ENCODE results near the gene NDUFC2.

Gene NDUFC2

DNA sequence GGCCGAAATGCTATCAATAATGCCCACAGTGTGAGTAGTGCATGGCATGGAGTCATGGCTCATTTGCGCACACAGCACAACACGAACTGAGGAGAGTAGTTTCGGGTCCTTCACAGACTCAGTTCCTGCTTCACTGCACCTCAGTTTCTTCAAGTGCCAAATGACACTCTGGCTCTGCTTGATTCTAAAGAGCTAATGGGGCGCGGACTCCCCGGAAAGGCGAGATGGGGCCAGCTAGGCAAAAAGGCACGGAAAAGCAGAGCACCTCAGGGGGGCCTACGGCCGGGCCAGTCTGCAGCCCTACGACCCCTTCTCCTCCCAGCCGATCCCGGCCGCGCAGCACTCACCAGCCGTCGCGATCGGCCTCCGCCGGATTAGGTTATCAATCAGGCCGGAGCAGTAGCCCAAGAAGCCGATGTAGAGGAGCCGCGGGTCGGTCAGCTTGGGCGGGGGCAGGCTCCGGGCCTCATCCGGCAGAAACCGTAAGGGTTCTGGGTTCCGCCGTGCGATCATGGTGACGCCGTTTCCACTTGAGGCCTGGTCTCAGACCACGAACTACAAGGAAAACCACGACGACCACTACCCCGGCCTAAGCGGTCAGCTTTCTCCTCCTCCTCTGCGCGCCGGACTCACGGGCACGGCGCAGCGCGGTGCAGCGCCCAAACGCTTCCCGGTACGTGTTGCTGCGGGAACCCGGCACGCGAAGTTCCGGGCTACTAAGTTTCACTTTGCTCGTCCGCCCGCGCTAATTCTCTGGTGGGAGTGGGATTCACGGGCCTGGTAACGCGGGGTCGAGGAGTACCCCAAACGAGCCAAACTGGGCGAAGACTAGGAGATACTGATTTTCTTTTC lies at the start of gene NDUFC2:
Gene NDUFC2 (minus strand): TSS at position 631 of the 852 bp plus-strand sequence. CDS start 118 bp downstream, at position 513.
- Mint-ChIP-seq H3K4me1 (peaks cover 23 to 44% of the 10 kb centered on the region in 2 donors), H3K9me3 (no peaks in the 10 kb centered on the region), H3K36me3 (peaks cover 10 to 14% of the 10 kb centered on the region in 2 donors), H3K27ac (peak within 1 kb of the TSS; percentile 90), H3K27me3 (no peaks in the 10 kb centered on the region), H3K4me3 (peak within 1 kb of the TSS; percentile 90 to 91)
- ATAC-seq (replicated peaks) (peak; percentile 87 to 88), DNase-seq (peak; percentile 67)

DNA sequence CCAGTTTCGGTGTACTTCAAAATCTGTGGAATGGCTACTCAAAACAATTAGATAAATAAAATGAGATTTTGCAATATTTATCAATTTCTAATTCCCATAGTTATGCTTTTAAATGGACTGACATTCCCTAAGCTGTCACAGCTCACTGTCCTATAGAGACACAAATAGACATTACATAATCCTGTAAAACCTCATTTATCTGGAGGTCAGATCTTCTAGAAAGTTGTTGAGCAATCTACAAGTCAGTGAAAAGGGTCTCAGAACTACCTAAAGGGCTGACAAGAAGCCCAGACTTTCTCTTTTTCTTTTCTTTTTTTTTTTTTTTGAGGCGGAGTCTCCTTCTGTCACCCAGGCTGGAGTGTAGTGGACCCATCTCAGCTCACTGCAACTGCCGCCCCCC lies 47.7 kb upstream of the NDUFC2 start:
- Mint-ChIP-seq H3K9me3 (no peaks in the 10 kb centered on the region), H3K4me1 (peaks cover 5 to 8% of the 10 kb centered on the region in 2 donors), H3K4me3 (no peak overlapping the region), H3K36me3 (peaks cover 9 to 26% of the 10 kb centered on the region in 2 donors), H3K27me3 (no peaks in the 10 kb centered on the region), H3K27ac (no peak overlapping the region)
- no peak for ATAC-seq (replicated peaks)
- no peak for DNase-seq

- DNase-seq: no peak
- Mint-ChIP-seq H3K36me3 (peaks cover 33 to 48% of the 10 kb centered on the region in 2 donors), H3K27me3 (no peaks in the 10 kb centered on the region), H3K27ac (peak overlapping the region; percentile 49), H3K4me1 (peaks cover 8 to 22% of the 10 kb centered on the region in 2 donors), H3K9me3 (no peaks in the 10 kb centered on the region), H3K4me3 (peak overlapping the region; percentile 12 to 37)
- ATAC-seq (replicated peaks): peak; percentile 95 to 97
Observed at GRCh38 chr11:78112582-78113275, 33.1 kb upstream of the NDUFC2 start.

GRCh38 chr11:78111298-78111697 lies 31.6 kb upstream of the NDUFC2 start:
- Mint-ChIP-seq H3K36me3 (peaks cover 30 to 44% of the 10 kb centered on the region in 2 donors), H3K4me3 (no peak overlapping the region), H3K4me1 (peaks cover 8 to 22% of the 10 kb centered on the region in 2 donors), H3K9me3 (no peaks in the 10 kb centered on the region), H3K27me3 (no peaks in the 10 kb centered on the region), H3K27ac (no peak overlapping the region)
- no peak for ATAC-seq (replicated peaks)
- DNase-seq: no peak

DNA sequence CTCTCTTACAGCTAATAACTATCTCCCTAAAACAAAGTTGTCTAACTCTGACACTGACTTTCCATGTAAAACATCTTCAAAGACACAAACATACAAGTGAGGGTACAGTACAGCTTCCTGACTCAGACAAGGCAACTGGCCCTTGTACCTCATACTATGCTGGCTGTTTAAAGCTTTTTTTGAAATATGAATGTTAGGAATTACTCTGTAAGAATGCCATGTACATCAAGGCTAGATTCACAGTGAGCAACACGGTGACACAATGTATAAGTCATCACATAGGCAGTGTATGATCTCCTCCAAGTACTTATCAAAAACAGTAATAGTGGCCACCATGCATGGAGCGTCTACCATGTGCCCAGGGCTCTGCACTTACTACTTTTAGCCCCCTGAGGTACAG lies 31.2 kb upstream of the NDUFC2 start:
- H3K9me3 Mint-ChIP-seq: no peaks in the 10 kb centered on the region
- H3K4me3 Mint-ChIP-seq: no peak overlapping the region
- H3K27me3 Mint-ChIP-seq: no peaks in the 10 kb centered on the region
- H3K36me3 Mint-ChIP-seq: peaks cover 33 to 46% of the 10 kb centered on the region in 2 donors
- ATAC-seq (replicated peaks) (no peak), DNase-seq (no peak)
- no peak overlapping the region for H3K27ac Mint-ChIP-seq
- H3K4me1 Mint-ChIP-seq: peaks cover 8 to 22% of the 10 kb centered on the region in 2 donors

- H3K9me3 Mint-ChIP-seq: no peaks in the 10 kb centered on the region
- no peaks in the 10 kb centered on the region for H3K27me3 Mint-ChIP-seq
- no peak overlapping the region for H3K4me3 Mint-ChIP-seq
- DNase-seq: no peak
- H3K4me1 Mint-ChIP-seq: peaks cover 8 to 22% of the 10 kb centered on the region in 2 donors
- H3K36me3 Mint-ChIP-seq: peaks cover 33 to 46% of the 10 kb centered on the region in 2 donors
- no peak overlapping the region for H3K27ac Mint-ChIP-seq
- ATAC-seq (replicated peaks): no peak
Observed at GRCh38 chr11:78110351-78110750, 30.7 kb upstream of the NDUFC2 start.

DNA sequence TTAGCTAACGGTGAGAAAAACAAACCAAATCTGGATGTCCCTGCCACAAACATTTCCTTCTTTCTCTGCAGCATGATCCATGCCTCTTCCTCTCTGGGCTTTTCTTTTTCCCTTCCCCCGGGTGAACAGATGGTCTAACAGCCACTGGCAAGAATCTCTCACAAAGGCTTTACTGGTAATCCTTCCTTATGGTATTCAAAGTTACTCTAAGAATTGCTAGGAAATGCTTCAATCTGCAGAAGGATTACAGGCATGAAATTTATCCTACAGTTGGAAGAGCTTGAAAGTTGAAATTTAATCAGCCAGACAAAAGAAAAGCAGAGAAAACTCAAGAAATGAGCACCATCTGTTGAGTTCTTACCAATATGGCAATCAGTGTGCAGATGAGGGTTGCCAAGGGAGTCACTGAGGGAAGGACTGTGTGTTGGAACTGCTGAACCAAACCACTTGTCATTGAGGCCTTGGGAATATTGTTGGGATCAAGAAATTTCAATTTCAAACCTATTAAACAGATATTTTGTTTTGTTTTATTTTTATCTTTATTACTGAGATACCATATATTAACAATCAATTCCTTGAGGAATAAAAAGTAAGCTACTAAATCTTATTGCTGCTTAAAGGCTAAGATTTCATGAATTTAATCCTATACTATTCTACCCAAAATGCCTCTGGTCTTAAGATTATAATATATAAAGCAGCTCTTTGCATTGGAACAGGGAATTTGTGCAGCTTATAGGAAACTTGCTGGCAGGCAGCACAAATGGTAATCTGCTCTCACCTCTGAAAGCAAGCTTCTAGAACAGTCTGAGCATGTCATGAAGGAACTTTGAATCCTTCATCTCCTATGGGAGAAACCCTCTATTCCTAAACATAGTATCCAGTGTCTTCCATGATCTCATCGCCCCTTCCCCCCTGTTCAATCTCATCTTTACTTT lies 29.7 kb upstream of the NDUFC2 start:
- ATAC-seq (replicated peaks): no peak
- H3K9me3 Mint-ChIP-seq: no peaks in the 10 kb centered on the region
- H3K4me1 Mint-ChIP-seq: peaks cover 8 to 22% of the 10 kb centered on the region in 2 donors
- no peaks in the 10 kb centered on the region for H3K27me3 Mint-ChIP-seq
- H3K27ac Mint-ChIP-seq: no peak overlapping the region
- peaks cover 33 to 45% of the 10 kb centered on the region in 2 donors for H3K36me3 Mint-ChIP-seq
- H3K4me3 Mint-ChIP-seq: no peak overlapping the region
- no peak for DNase-seq

DNA sequence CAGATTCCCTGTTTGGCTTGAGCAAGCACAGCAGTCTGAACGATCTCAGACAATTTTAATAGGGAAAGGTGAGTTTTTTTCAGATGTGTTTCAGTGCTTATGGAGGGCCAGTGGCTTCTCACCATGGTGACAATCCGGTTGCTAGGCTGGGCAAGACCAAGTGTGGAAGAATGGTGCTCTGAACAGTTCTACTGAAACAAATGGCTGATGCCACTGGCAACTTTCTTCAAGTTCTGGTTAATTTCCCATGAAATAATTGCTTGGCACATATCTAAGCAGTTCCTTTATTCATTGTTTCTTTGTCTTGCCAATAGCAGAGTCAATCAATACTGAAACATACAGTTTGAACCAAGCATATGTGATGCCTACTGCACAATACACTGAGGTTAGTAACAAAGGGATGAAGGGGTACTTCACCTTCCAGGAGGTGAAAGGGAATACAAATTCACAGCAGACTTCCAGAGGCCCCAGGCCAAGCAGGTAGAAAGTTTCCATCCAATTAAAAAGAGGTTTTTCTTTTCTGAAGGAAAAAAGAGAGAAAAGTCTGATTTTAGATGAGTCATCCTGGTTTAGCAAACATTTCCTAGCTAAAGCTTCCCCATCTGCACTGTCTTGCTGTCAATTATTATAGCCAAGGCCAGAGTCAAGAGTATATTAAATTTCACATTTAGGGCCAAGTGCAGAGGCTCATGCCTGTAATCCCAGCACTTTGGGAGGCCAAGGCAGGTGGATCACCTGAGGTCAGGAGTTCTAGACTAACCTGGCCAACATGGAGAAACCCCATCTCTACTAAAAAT lies 21.2 kb upstream of the NDUFC2 start:
- DNase-seq: no peak

GRCh38 chr11:78100261-78100660 lies 20.6 kb upstream of the NDUFC2 start:
- Mint-ChIP-seq H3K4me3 (no peak overlapping the region), H3K4me1 (no peaks in the 10 kb centered on the region), H3K27me3 (no peaks in the 10 kb centered on the region), H3K27ac (no peak overlapping the region), H3K36me3 (peaks cover 25 to 43% of the 10 kb centered on the region in 2 donors), H3K9me3 (no peaks in the 10 kb centered on the region)
- no peak for ATAC-seq (replicated peaks)
- no peak for DNase-seq

More for the DNA sequence above, 21.2 kb upstream of the NDUFC2 start:
- ATAC-seq (replicated peaks): no peak
- Mint-ChIP-seq H3K4me3 (no peak overlapping the region), H3K4me1 (no peaks in the 10 kb centered on the region), H3K27me3 (no peaks in the 10 kb centered on the region), H3K36me3 (peaks cover 25 to 38% of the 10 kb centered on the region in 2 donors), H3K27ac (no peak overlapping the region), H3K9me3 (no peaks in the 10 kb centered on the region)

DNA sequence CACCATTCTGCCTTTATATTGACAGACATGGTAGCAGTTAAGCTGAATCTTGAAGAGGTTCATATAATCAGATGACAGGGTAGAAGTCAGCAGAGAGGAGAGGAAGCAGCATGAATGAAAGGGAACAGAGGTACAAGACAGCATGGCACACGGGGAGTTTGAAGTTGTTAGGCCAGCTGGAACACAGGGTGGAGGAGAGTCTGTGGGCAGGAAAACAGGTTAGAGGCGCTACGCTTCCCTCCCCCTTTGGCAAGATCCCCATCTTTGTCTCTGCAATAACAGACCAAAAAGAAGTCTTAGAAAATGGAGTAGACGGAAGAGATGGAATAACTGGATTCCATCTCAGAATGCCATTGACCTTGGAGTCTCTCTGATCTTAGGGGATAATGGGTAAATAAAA lies 20.0 kb upstream of the NDUFC2 start:
- H3K4me3 Mint-ChIP-seq: no peak overlapping the region
- peaks cover 26 to 49% of the 10 kb centered on the region in 2 donors for H3K36me3 Mint-ChIP-seq
- no peak for DNase-seq
- H3K27me3 Mint-ChIP-seq: no peaks in the 10 kb centered on the region
- H3K9me3 Mint-ChIP-seq: no peaks in the 10 kb centered on the region
- no peak overlapping the region for H3K27ac Mint-ChIP-seq
- no peak for ATAC-seq (replicated peaks)
- H3K4me1 Mint-ChIP-seq: peaks cover 0 to 1% of the 10 kb centered on the region in 2 donors

DNA sequence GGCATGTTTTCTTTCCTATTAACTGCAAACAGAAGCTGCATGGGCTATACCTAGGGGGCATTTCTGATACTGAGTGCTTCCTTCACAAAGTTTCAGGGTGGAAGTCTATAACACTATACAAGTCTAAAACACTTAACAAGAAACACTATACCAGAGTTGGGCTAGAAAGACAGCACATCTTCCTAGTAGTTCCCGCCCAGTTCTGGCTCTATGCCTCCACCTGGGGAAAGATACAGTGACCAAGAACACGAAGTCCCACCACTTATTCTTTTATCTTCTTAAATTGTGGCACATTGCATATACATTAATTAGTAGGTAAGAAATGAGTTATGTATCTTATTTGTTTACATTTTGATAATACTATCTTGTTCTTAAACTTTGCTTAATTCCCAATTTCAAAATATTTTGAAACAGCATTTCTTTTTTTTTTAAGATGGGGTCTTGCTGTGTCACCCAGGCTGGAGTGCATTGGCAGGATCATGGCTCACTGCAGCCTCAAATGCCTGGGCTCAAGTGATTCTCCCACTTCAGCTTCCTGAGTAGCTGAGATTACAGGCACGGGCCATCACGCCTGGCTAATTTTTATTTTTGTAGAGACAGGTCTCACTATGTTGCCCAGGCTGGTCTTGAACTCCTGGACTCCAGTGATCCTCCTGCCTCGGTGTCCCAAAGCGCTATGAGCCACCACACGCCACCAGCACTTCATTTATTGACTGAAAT lies 18.2 kb upstream of the NDUFC2 start:
- Mint-ChIP-seq H3K4me3 (no peak overlapping the region), H3K27ac (no peak overlapping the region), H3K36me3 (peaks cover 31 to 52% of the 10 kb centered on the region in 2 donors), H3K4me1 (peaks cover 0 to 5% of the 10 kb centered on the region in 2 donors), H3K27me3 (no peaks in the 10 kb centered on the region), H3K9me3 (no peaks in the 10 kb centered on the region)
- ATAC-seq (replicated peaks) (no peak), DNase-seq (no peak)

DNA sequence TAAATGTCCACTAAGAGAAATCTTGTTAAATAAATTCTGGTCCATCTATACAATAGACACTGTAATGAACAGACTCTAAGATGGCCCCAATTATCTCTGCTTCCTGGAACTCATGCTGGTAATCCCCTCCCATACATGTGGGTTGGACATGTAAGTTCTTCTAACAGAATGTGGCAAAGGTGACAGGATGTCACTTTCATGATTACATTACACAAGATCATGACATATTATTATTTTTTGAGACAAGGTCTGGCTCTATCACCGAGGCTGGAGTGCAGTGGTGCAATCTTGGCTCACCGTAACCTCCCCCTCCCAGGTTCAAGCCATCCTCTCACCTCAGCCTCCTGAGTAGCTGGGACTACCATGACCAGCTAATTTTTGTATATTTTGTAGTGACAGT lies 14.6 kb upstream of the NDUFC2 start:
- Mint-ChIP-seq H3K4me1 (peaks cover 0 to 5% of the 10 kb centered on the region in 2 donors), H3K36me3 (peaks cover 17 to 42% of the 10 kb centered on the region in 2 donors), H3K9me3 (no peaks in the 10 kb centered on the region), H3K4me3 (no peak overlapping the region), H3K27ac (peak overlapping the region; percentile 14), H3K27me3 (no peaks in the 10 kb centered on the region)
- no peak for DNase-seq
- peak; percentile 66 to 71 for ATAC-seq (replicated peaks)
